Measurements from ENCODE around the gene PGM5.

Gene PGM5

GRCh38 chr9:68492806-68493205 is 136.4 kb downstream of the PGM5 start:
- TF ChIP-seq, protein P1, sequence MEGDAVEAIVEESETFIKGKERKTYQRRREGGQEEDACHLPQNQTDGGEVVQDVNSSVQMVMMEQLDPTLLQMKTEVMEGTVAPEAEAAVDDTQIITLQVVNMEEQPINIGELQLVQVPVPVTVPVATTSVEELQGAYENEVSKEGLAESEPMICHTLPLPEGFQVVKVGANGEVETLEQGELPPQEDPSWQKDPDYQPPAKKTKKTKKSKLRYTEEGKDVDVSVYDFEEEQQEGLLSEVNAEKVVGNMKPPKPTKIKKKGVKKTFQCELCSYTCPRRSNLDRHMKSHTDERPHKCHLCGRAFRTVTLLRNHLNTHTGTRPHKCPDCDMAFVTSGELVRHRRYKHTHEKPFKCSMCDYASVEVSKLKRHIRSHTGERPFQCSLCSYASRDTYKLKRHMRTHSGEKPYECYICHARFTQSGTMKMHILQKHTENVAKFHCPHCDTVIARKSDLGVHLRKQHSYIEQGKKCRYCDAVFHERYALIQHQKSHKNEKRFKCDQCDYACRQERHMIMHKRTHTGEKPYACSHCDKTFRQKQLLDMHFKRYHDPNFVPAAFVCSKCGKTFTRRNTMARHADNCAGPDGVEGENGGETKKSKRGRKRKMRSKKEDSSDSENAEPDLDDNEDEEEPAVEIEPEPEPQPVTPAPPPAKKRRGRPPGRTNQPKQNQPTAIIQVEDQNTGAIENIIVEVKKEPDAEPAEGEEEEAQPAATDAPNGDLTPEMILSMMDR (IDR thresholded peaks at IDR 0.05), result no peak
- H3K36me3 ChIP-seq, result no peaks in the 10 kb centered on the region
- H3K4me1 ChIP-seq (ENCODE audit: control insufficient read depth in 1 of 2, insufficient read depth in 1 of 2, low read depth in 1 of 2, low read length in 1 of 2), result no peaks in the 10 kb centered on the region
- no peak overlapping the region for H3K27ac ChIP-seq
- H3K27me3 ChIP-seq, result no peaks in the 10 kb centered on the region
- H3K9me3 ChIP-seq, result no peaks in the 10 kb centered on the region
- H3K4me3 ChIP-seq (ENCODE audit: low read depth in 1 of 2, low read length in 1 of 2), result no peak overlapping the region

GRCh38 chr9:68493541-68493940 is 137.1 kb downstream of the PGM5 start:
- Histone ChIP-seq H3K27ac (no peak overlapping the region), H3K27me3 (no peaks in the 10 kb centered on the region), H3K4me1 (ENCODE audit: control insufficient read depth in 1 of 2, insufficient read depth in 1 of 2, low read depth in 1 of 2, low read length in 1 of 2) (no peaks in the 10 kb centered on the region), H3K9me3 (no peaks in the 10 kb centered on the region), H3K36me3 (no peaks in the 10 kb centered on the region), H3K4me3 (ENCODE audit: low read depth in 1 of 2, low read length in 1 of 2) (no peak overlapping the region)
- TF ChIP-seq, protein P1 (IDR thresholded peaks at IDR 0.05), result no peak

- TF ChIP-seq, protein P1 (IDR thresholded peaks at IDR 0.05), result no peak
- Histone ChIP-seq H3K9me3 (no peaks in the 10 kb centered on the region), H3K4me1 (ENCODE audit: control insufficient read depth in 1 of 2, insufficient read depth in 1 of 2, low read depth in 1 of 2, low read length in 1 of 2) (no peaks in the 10 kb centered on the region), H3K4me3 (ENCODE audit: low read depth in 1 of 2, low read length in 1 of 2) (no peak overlapping the region), H3K36me3 (no peaks in the 10 kb centered on the region), H3K27me3 (no peaks in the 10 kb centered on the region), H3K27ac (no peak overlapping the region)
Observed at GRCh38 chr9:68493958-68494577, 137.7 kb downstream of the PGM5 start.

DNA sequence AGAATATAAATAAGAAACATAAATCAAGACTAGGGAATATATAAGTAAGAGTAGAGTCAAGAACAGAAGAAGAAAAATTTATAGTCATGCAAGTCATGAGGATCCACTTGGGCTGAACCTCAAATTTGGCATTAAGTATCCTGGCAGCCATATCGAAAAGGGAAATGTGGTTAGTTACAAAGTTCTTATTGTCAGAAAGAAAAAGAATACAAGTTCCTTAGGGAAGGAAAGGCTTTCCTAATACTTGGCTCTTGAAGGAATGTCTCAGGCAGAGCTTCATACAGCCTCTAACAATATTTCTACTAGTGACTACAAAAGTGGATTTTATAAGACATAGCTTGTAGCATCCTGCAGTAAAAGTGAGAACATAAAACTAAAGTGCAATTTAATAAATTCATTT is 138.8 kb downstream of the PGM5 start:
- no peaks in the 10 kb centered on the region for H3K27me3 ChIP-seq
- H3K9me3 ChIP-seq, result no peaks in the 10 kb centered on the region
- H3K36me3 ChIP-seq, result no peaks in the 10 kb centered on the region
- no peak overlapping the region for H3K27ac ChIP-seq
- H3K4me1 ChIP-seq (ENCODE audit: control insufficient read depth in 1 of 2, insufficient read depth in 1 of 2, low read depth in 1 of 2, low read length in 1 of 2), result no peaks in the 10 kb centered on the region
- TF ChIP-seq, protein P1 (IDR thresholded peaks at IDR 0.05), result no peak
- no peak overlapping the region for H3K4me3 ChIP-seq (ENCODE audit: low read depth in 1 of 2, low read length in 1 of 2)

DNA sequence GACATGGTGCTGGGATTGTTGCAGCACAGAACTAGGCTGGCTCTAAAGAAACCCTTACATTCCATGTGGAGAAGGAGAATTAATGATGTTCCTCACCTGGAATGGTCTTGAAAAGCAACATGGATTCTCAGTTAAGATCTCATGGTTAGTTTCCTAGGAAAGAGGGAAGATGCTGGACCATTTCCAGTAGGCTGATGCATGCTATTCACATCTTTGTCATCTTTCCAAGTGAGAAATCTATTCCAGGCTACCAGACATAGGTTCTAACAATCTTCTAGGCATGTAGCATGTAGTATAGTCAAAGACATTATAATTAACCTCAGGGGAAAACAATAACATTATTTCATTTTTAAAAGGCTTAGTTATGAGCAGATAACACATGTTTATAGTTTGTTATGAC is 139.9 kb downstream of the PGM5 start:
- Histone ChIP-seq H3K27ac (no peak overlapping the region), H3K4me3 (ENCODE audit: low read depth in 1 of 2, low read length in 1 of 2) (no peak overlapping the region), H3K4me1 (ENCODE audit: control insufficient read depth in 1 of 2, insufficient read depth in 1 of 2, low read depth in 1 of 2, low read length in 1 of 2) (no peaks in the 10 kb centered on the region), H3K9me3 (no peaks in the 10 kb centered on the region), H3K27me3 (no peaks in the 10 kb centered on the region), H3K36me3 (no peaks in the 10 kb centered on the region)
- TF ChIP-seq, protein P1 (IDR thresholded peaks at IDR 0.05), result no peak
